ENCODE data around the gene DOCK6.

DNA sequence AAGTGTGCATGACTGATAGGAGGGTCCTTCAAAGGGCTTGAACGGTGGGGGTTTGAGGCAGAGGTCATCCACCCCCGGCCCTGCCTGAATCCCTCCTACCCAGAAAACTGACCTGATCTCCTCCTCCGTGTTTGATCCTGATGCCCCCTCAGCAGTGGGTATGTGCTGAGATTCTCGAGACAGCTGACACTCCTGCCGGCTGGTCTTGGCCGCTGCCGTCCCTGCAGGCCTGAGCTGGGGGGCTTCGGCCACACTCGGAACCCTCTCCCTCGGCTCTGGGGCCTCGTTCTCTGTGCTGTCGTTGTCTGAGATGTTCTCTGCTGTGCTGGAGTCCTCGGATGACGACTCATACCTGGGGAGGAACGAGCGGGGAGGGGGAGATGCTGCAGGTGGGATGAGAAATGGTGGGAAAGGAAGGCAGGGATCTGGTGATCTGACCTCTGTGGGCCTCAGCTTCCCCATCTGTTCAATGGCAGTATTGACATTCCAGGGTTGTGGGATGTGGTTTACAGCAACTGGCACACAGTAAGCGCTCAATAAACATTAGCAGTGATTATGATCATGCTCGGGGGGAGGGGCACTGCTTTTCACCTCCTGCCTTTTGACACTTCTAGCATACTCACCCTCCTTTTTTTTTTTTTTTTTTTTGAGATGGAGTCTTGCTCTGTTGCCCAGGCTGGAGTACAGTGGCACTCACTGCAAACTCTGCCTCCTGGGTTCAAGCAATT lies 85.7 kb downstream of the DOCK6 start:
- TF ChIP-seq REST (IDR thresholded peaks at IDR 0.05; ENCODE audit: low read depth, low read length) (no peak), ZBTB33 (IDR thresholded peaks at IDR 0.05) (no peak), POLR2A (IDR thresholded peaks at IDR 0.05; ENCODE audit: low read depth, low read length) (no peak)
